ENCODE results near the gene PTHLH. TPM values are rescaled to one million over a fixed set of nuclear protein-coding genes. Genes with fewer than 3 reads are reported as not detected.

Gene PTHLH
- total RNA-seq, 1 experiment from 2014 or later: 2.2 TPM

DNA sequence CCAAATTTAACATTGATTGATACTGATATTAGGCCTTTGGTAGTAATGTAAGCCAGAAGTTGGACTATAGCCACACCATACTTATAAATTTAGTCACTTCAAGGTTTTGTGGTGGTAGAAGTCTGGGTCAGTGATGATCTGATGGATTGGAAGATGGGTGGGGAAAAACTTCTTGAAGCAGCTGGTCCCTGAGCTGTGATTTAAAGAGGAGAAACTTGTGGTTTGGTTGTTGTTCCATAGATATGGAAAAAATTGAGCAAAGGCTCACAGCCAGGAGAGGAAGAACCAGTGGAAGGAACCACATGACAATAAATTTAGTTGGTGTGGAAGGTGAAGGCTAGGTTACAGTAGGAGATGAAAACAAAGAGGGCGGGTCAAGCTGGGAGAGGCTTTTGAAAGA, 26.1 kb downstream of the PTHLH start:
- intact Hi-C loops (cut with micrococcal nuclease; ENCODE audit: unreplicated experiment) (no loop called here), in situ Hi-C loops (cut with HindIII; ENCODE audit: low pct_unique_long_range_greater_than_20kb, low sequenced_read_pairs) (no loop called here)
- H3K9me3 ChIP-seq (ENCODE audit: control insufficient read depth, insufficient read depth, low read depth, low read length): no peaks in the 10 kb centered on the region
- ChIA-PET POLR2A (no interaction called here), CTCF (no interaction called here)
- TF ChIP-seq TCF7L2 (IDR thresholded peaks at IDR 0.05; ENCODE audit: low read depth, low read length) (no peak), SIN3A (IDR thresholded peaks at IDR 0.05; ENCODE audit: borderline replicate concordance, insufficient read depth, low read depth, low read length) (no peak), POLR2AphosphoS5 (IDR thresholded peaks at IDR 0.05; ENCODE audit: low read depth, low read length) (no peak)
- TF ChIP-seq, protein P1, sequence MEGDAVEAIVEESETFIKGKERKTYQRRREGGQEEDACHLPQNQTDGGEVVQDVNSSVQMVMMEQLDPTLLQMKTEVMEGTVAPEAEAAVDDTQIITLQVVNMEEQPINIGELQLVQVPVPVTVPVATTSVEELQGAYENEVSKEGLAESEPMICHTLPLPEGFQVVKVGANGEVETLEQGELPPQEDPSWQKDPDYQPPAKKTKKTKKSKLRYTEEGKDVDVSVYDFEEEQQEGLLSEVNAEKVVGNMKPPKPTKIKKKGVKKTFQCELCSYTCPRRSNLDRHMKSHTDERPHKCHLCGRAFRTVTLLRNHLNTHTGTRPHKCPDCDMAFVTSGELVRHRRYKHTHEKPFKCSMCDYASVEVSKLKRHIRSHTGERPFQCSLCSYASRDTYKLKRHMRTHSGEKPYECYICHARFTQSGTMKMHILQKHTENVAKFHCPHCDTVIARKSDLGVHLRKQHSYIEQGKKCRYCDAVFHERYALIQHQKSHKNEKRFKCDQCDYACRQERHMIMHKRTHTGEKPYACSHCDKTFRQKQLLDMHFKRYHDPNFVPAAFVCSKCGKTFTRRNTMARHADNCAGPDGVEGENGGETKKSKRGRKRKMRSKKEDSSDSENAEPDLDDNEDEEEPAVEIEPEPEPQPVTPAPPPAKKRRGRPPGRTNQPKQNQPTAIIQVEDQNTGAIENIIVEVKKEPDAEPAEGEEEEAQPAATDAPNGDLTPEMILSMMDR (IDR thresholded peaks at IDR 0.05): no peak
- TF ChIP-seq, protein P2, sequence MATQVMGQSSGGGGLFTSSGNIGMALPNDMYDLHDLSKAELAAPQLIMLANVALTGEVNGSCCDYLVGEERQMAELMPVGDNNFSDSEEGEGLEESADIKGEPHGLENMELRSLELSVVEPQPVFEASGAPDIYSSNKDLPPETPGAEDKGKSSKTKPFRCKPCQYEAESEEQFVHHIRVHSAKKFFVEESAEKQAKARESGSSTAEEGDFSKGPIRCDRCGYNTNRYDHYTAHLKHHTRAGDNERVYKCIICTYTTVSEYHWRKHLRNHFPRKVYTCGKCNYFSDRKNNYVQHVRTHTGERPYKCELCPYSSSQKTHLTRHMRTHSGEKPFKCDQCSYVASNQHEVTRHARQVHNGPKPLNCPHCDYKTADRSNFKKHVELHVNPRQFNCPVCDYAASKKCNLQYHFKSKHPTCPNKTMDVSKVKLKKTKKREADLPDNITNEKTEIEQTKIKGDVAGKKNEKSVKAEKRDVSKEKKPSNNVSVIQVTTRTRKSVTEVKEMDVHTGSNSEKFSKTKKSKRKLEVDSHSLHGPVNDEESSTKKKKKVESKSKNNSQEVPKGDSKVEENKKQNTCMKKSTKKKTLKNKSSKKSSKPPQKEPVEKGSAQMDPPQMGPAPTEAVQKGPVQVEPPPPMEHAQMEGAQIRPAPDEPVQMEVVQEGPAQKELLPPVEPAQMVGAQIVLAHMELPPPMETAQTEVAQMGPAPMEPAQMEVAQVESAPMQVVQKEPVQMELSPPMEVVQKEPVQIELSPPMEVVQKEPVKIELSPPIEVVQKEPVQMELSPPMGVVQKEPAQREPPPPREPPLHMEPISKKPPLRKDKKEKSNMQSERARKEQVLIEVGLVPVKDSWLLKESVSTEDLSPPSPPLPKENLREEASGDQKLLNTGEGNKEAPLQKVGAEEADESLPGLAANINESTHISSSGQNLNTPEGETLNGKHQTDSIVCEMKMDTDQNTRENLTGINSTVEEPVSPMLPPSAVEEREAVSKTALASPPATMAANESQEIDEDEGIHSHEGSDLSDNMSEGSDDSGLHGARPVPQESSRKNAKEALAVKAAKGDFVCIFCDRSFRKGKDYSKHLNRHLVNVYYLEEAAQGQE (IDR thresholded peaks at IDR 0.05; ENCODE audit: insufficient read depth in 1 of 2, low read depth in 2 of 2, low read length in 1 of 2): no peak
- H3K4me3 ChIP-seq (ENCODE audit: low read depth in 2 of 2, low read length in 2 of 2): no peak overlapping the region
- DNase-seq (ENCODE audit: low read depth, low spot score) (no peak), ATAC-seq (no peak)
- H3K27me3 ChIP-seq (ENCODE audit: control insufficient read depth, insufficient read depth, low read length): no peaks in the 10 kb centered on the region
- no TSS peak for BruUV-seq (replicated peaks)
- no peaks in the 10 kb centered on the region for H3K4me1 ChIP-seq (ENCODE audit: control insufficient read depth, insufficient read depth, low read length)
- H3K27ac ChIP-seq (ENCODE audit: low read length): no peak overlapping the region
- H3K36me3 ChIP-seq (ENCODE audit: control insufficient read depth, insufficient read depth, low read length): no peaks in the 10 kb centered on the region

DNA sequence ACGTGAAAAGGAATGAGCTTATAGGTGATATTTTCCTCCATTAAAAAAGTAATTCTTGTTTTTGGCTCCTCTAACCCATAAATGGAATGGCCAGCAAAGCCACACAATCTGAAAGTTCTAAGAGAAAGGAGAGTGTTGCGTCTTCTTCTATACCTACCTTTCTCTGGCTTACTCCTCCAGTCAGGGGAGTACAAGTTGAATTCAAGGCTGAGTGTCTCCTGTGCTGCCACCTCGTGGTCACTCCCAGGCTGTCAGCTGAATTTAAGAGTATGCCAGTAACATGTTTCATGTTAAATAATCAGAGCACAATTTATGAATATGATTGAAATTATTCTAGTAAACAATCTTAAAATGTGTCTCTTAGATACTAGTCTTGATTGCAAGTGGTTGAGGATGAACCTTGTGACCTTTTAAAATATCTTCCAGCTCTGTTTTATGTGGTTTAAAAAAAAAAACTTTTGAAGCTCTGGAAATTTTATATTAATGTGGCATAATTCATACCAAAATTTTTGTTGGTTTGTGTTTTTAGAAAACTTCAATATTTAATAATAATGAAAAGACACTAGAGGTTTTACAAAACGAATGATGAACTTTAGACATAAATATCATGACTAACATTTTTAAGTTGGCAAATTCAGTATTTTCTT, 31.7 kb downstream of the PTHLH start:
- H3K9me3 ChIP-seq (ENCODE audit: control insufficient read depth, insufficient read depth, low read depth, low read length): no peaks in the 10 kb centered on the region
- H3K27me3 ChIP-seq (ENCODE audit: control insufficient read depth, insufficient read depth, low read length): no peaks in the 10 kb centered on the region
- no peaks in the 10 kb centered on the region for H3K36me3 ChIP-seq (ENCODE audit: control insufficient read depth, insufficient read depth, low read length)
- ChIA-PET CTCF (interaction anchor here (0.7 to 1.0 kb wide), 5 partner anchors 30 to 971 kb away, joined by 3 to 4 read pairs (median 3); no protein-coding TSS in a partner anchor), POLR2A (no interaction called here)
- BruUV-seq (replicated peaks): no TSS peak
- intact Hi-C loops (cut with micrococcal nuclease; ENCODE audit: unreplicated experiment): loop anchor here (1.0 kb wide), 1 partner anchor 208 kb away; no protein-coding TSS in a partner anchor
- H3K4me1 ChIP-seq (ENCODE audit: control insufficient read depth, insufficient read depth, low read length): no peaks in the 10 kb centered on the region
- H3K4me3 ChIP-seq (ENCODE audit: low read depth in 2 of 2, low read length in 2 of 2): no peak overlapping the region
- DNase-seq (ENCODE audit: low read depth, low spot score) (peak; percentile 87), ATAC-seq (peak; percentile 95)
- TF ChIP-seq SIN3A (IDR thresholded peaks at IDR 0.05; ENCODE audit: borderline replicate concordance, insufficient read depth, low read depth, low read length) (no peak), POLR2AphosphoS5 (IDR thresholded peaks at IDR 0.05; ENCODE audit: low read depth, low read length) (no peak), TCF7L2 (IDR thresholded peaks at IDR 0.05; ENCODE audit: low read depth, low read length) (no peak)
- TF ChIP-seq, protein P1 (IDR thresholded peaks at IDR 0.05): peak; percentile 96
- H3K27ac ChIP-seq (ENCODE audit: low read length): no peak overlapping the region
- in situ Hi-C loops (cut with HindIII; ENCODE audit: low pct_unique_long_range_greater_than_20kb, low sequenced_read_pairs): no loop called here

Measured in Panc1 (cell line).